ENCODE data around the gene ANXA5. TPM values are rescaled to one million over a fixed set of nuclear protein-coding genes. Genes with fewer than 3 reads are reported as not detected.

The ANXA5 gene
- total and polyA plus RNA-seq, 8 donors = 70.2 to 210 (median 126) TPM

DNA sequence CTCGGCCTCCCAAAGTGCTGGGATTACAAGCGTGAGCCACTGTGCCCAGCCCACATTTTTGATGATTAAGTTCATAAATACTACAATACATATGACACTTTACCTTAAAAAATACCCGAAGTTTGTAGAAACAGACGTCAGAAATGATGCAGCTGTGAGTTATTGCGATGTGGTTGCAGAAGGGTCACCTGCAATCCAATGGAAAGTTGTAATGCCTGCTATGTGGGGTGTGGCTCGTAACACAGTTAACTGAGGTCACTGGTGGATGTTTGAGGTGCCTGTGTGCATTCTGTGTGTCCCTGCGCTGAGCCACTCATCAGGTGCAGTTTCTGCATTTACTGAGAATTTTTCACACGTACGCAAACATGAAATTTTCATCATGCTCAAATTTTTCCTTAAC, 64.1 kb downstream of the ANXA5 start:
- 77 to 85% methylated on average over 9 of the region's 9 CpGs for WGBS, 2 donors
- no peak for FAIRE-seq
- Histone ChIP-seq H3K4me1 (no peaks in the 10 kb centered on the region), H3K27ac (no peak overlapping the region), H3K4me3 (no peak overlapping the region), H3K36me3 (no peaks in the 10 kb centered on the region), H3K9me3 (no peaks in the 10 kb centered on the region), H3K27me3 (no peaks in the 10 kb centered on the region)
- no peak for ATAC-seq
- TF ChIP-seq, protein P1, sequence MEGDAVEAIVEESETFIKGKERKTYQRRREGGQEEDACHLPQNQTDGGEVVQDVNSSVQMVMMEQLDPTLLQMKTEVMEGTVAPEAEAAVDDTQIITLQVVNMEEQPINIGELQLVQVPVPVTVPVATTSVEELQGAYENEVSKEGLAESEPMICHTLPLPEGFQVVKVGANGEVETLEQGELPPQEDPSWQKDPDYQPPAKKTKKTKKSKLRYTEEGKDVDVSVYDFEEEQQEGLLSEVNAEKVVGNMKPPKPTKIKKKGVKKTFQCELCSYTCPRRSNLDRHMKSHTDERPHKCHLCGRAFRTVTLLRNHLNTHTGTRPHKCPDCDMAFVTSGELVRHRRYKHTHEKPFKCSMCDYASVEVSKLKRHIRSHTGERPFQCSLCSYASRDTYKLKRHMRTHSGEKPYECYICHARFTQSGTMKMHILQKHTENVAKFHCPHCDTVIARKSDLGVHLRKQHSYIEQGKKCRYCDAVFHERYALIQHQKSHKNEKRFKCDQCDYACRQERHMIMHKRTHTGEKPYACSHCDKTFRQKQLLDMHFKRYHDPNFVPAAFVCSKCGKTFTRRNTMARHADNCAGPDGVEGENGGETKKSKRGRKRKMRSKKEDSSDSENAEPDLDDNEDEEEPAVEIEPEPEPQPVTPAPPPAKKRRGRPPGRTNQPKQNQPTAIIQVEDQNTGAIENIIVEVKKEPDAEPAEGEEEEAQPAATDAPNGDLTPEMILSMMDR (IDR thresholded peaks at IDR 0.05) = no peak
- intact Hi-C loops (cut with DNase I) = no loop called here
- no peak for DNase-seq

Other genes starting within 250 kb of the ANXA5 start
- gene SMIM43, start 68.2 kb upstream of the ANXA5 start, total RNA-seq = not detected
- under 1 TPM in 1 of 2 donors, not detected in 1; 0.07 TPM for gene SMIM43, start 68.2 kb upstream of the ANXA5 start, polyA plus RNA-seq
- gene EXOSC9, start 104.3 kb upstream of the ANXA5 start, total RNA-seq = 1 to 10 TPM; 6.3 to 8.5 (median 7.6) TPM
- gene EXOSC9, start 104.3 kb upstream of the ANXA5 start, polyA plus RNA-seq = 10 to 100 TPM in 1 of 2 donors, 1 to 10 TPM in 1; 8.0 to 15.9 TPM
- gene CCNA2, start 126.9 kb upstream of the ANXA5 start, total RNA-seq = 1 to 10 TPM in 1 of 6 donors, under 1 TPM in 5; 0.19 to 1.5 (median 0.42) TPM
- gene CCNA2, start 126.9 kb upstream of the ANXA5 start, polyA plus RNA-seq = under 1 TPM; 0.72 to 0.82 TPM
- 1 to 10 TPM; 3.4 to 5.7 (median 4.3) TPM for gene BBS7, start 173.5 kb upstream of the ANXA5 start, total RNA-seq
- gene BBS7, start 173.5 kb upstream of the ANXA5 start, polyA plus RNA-seq = 1 to 10 TPM; 3.0 to 4.2 TPM

Measured in pancreas (tissue), 10 donors.